ENCODE measurements around the gene PPP1R13L. TPM values are rescaled to one million over a fixed set of nuclear protein-coding genes. Genes with fewer than 3 reads are reported as not detected.
"Not testable (repeated sequence)": the region's sequence is repeated elsewhere in the genome, so short reads cannot be mapped to it uniquely, and the experiment has no call there.

PPP1R13L gene
- total RNA-seq, 4 donors from 2014 or later = 10.0 to 27.9 (median 17.1) TPM

GRCh38 chr19:45339629-45340028 lies 65.2 kb downstream of the PPP1R13L start:
- H3K4me3 ChIP-seq = no peak overlapping the region
- peaks cover 0 to 14% (median 0%) of the 10 kb centered on the region in 4 donors for H3K4me1 ChIP-seq
- 82 to 91% methylated on average over 6 of the region's 6 CpGs for WGBS, 2 donors
- H3K9me3 ChIP-seq = no peaks in the 10 kb centered on the region
- no peak overlapping the region for H3K27ac ChIP-seq
- no peaks in the 10 kb centered on the region for H3K36me3 ChIP-seq
- TF ChIP-seq POLR2A (IDR thresholded peaks at IDR 0.05) (no peak), EP300 (IDR thresholded peaks at IDR 0.05) (no peak)
- TF ChIP-seq, protein P1, sequence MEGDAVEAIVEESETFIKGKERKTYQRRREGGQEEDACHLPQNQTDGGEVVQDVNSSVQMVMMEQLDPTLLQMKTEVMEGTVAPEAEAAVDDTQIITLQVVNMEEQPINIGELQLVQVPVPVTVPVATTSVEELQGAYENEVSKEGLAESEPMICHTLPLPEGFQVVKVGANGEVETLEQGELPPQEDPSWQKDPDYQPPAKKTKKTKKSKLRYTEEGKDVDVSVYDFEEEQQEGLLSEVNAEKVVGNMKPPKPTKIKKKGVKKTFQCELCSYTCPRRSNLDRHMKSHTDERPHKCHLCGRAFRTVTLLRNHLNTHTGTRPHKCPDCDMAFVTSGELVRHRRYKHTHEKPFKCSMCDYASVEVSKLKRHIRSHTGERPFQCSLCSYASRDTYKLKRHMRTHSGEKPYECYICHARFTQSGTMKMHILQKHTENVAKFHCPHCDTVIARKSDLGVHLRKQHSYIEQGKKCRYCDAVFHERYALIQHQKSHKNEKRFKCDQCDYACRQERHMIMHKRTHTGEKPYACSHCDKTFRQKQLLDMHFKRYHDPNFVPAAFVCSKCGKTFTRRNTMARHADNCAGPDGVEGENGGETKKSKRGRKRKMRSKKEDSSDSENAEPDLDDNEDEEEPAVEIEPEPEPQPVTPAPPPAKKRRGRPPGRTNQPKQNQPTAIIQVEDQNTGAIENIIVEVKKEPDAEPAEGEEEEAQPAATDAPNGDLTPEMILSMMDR (IDR thresholded peaks at IDR 0.05) = no peak
- DNase-seq (ENCODE audit: low spot score in 2 of 2) = no peak
- H3K27me3 ChIP-seq = peaks cover 0 to 60% of the 10 kb centered on the region in 2 donors

GRCh38 chr19:45336696-45337251 lies 68.1 kb downstream of the PPP1R13L start:
- H3K27me3 ChIP-seq = peaks cover 0 to 38% of the 10 kb centered on the region in 2 donors
- no peak overlapping the region for H3K4me3 ChIP-seq
- H3K9me3 ChIP-seq = no peaks in the 10 kb centered on the region
- H3K27ac ChIP-seq = no peak overlapping the region
- no peak for DNase-seq (ENCODE audit: low spot score in 2 of 2)
- H3K4me1 ChIP-seq = peaks cover 0 to 14% (median 0%) of the 10 kb centered on the region in 4 donors
- no peaks in the 10 kb centered on the region for H3K36me3 ChIP-seq
- no peak for TF ChIP-seq POLR2A (IDR thresholded peaks at IDR 0.05)
- TF ChIP-seq, protein P1 (IDR thresholded peaks at IDR 0.05) = no peak
- no peak for TF ChIP-seq EP300 (IDR thresholded peaks at IDR 0.05)
- WGBS, 2 donors = 55 to 60% methylated on average over 11 of the region's 11 CpGs

GRCh38 chr19:45334881-45335280 lies 70.0 kb downstream of the PPP1R13L start:
- H3K9me3 ChIP-seq; H3K4me3 ChIP-seq; DNase-seq (ENCODE audit: low spot score in 2 of 2); H3K27ac ChIP-seq; H3K4me1 ChIP-seq; H3K36me3 ChIP-seq: not testable (repeated sequence)
- WGBS, 2 donors = 94 to 97% methylated on average over 4 of the region's 4 CpGs
- peaks cover 0 to 19% of the 10 kb centered on the region in 2 donors for H3K27me3 ChIP-seq

- H3K36me3 ChIP-seq = no peaks in the 10 kb centered on the region
- no peak overlapping the region for H3K4me3 ChIP-seq
- DNase-seq (ENCODE audit: low spot score in 2 of 2) = no peak
- H3K4me1 ChIP-seq = peaks cover 0 to 4% (median 0%) of the 10 kb centered on the region in 4 donors
- no peak overlapping the region for H3K27ac ChIP-seq
- H3K9me3 ChIP-seq = no peaks in the 10 kb centered on the region
- 78 to 79% methylated on average over 10 of the region's 10 CpGs for WGBS, 2 donors
- H3K27me3 ChIP-seq = peaks cover 0 to 8% of the 10 kb centered on the region in 2 donors
- TF ChIP-seq, protein P1 (IDR thresholded peaks at IDR 0.05) = no peak
- TF ChIP-seq EP300 (IDR thresholded peaks at IDR 0.05) (no peak), POLR2A (IDR thresholded peaks at IDR 0.05) (no peak)
These were observed 71.1 kb downstream of the PPP1R13L start for GRCh38 chr19:45333609-45334303.

GRCh38 chr19:45331411-45331810 lies 73.5 kb downstream of the PPP1R13L start:
- H3K9me3 ChIP-seq = no peaks in the 10 kb centered on the region
- DNase-seq (ENCODE audit: low spot score in 2 of 2) = no peak
- peaks cover 0 to 2% (median 0%) of the 10 kb centered on the region in 4 donors for H3K4me1 ChIP-seq
- H3K27ac ChIP-seq = no peak overlapping the region
- H3K36me3 ChIP-seq = no peaks in the 10 kb centered on the region
- H3K4me3 ChIP-seq = no peak overlapping the region
- H3K27me3 ChIP-seq = peaks cover 0 to 3% of the 10 kb centered on the region in 2 donors
- 81 to 85% methylated on average over 6 to 7 of the region's 7 CpGs for WGBS, 2 donors
- TF ChIP-seq EP300 (IDR thresholded peaks at IDR 0.05) = no peak
- no peak for TF ChIP-seq POLR2A (IDR thresholded peaks at IDR 0.05)
- TF ChIP-seq, protein P1 (IDR thresholded peaks at IDR 0.05) = no peak

Small RNAs within 50 kb of the gene (small RNA-seq; reads per million reads assigned to genes)
- not detected for gene MIR6088

Other genes starting within 250 kb of the PPP1R13L start
- 1 to 10 TPM in 1 of 4 donors, not detected in 3; 1.2 TPM for gene NKPD1, start 244.1 kb downstream of the PPP1R13L start, total RNA-seq
- gene TRAPPC6A, start 226.8 kb downstream of the PPP1R13L start, total RNA-seq = 10 to 100 TPM; 13.5 to 52.9 (median 29.1) TPM
- 10 to 100 TPM; 12.0 to 42.0 (median 23.7) TPM for gene BLOC1S3, start 226.3 kb downstream of the PPP1R13L start, total RNA-seq
- gene EXOC3L2, start 159.7 kb downstream of the PPP1R13L start, total RNA-seq = 1 to 10 TPM in 3 of 4 donors, under 1 TPM in 1; 0.63 to 3.7 (median 2.3) TPM
- gene MARK4, start 153.8 kb downstream of the PPP1R13L start, total RNA-seq = 10 to 100 TPM; 12.1 to 34.8 (median 25.9) TPM
- 1 to 10 TPM in 1 of 4 donors, under 1 TPM in 1, not detected in 2; 0.30 to 1.3 TPM for gene CKM, start 82.2 kb downstream of the PPP1R13L start, total RNA-seq
- gene KLC3, start 64.3 kb downstream of the PPP1R13L start, total RNA-seq = not detected
- 10 to 100 TPM in 3 of 4 donors, 1 to 10 TPM in 1; 9.4 to 19.5 (median 17.6) TPM for gene ERCC2, start 34.5 kb downstream of the PPP1R13L start, total RNA-seq
- gene POLR1G, start 1.6 kb upstream of the PPP1R13L start, total RNA-seq = 10 to 100 TPM in 1 of 4 donors, 1 to 10 TPM in 3; 2.2 to 10.8 (median 6.2) TPM
- gene ERCC1, start 18.8 kb upstream of the PPP1R13L start, total RNA-seq = 100 to 1,000 TPM in 2 of 4 donors, 10 to 100 TPM in 2; 95.5 to 161 (median 99.2) TPM
- gene FOSB, start 62.9 kb upstream of the PPP1R13L start, total RNA-seq = 1 to 10 TPM in 2 of 4 donors, under 1 TPM in 2; 0.60 to 4.9 (median 1.8) TPM
- 1 to 10 TPM; 1.5 to 5.9 (median 3.5) TPM for gene RTN2, start 92.0 kb upstream of the PPP1R13L start, total RNA-seq
- 1 to 10 TPM in 1 of 4 donors, under 1 TPM in 2, not detected in 1; 0.39 to 5.0 (median 0.60) TPM for gene PPM1N, start 93.4 kb upstream of the PPP1R13L start, total RNA-seq
- 10 to 100 TPM; 39.1 to 74.4 (median 59.2) TPM for gene VASP, start 102.4 kb upstream of the PPP1R13L start, total RNA-seq
- 1 to 10 TPM; 4.8 to 6.7 (median 5.7) TPM for gene OPA3, start 179.7 kb upstream of the PPP1R13L start, total RNA-seq
- gene GPR4, start 197.1 kb upstream of the PPP1R13L start, total RNA-seq = 10 to 100 TPM; 12.6 to 15.6 (median 13.8) TPM
- 10 to 100 TPM; 21.0 to 57.1 (median 25.0) TPM for gene EML2, start 234.3 kb upstream of the PPP1R13L start, total RNA-seq